Lung (tissue), 12 donors: ENCODE data around the gene PSMG3. TPM values are rescaled to one million over a fixed set of nuclear protein-coding genes. Genes with fewer than 3 reads are reported as not detected.
"Not testable (repeated sequence)": the region's sequence is repeated elsewhere in the genome, so short reads cannot be mapped to it uniquely, and the experiment has no call there.

Experiments
- ATAC-seq: fragments of 200-7000 bp; cut with Tn5 transposase; one replicate; pipeline ENCODE4 v1.9.1; 2020; ENCODE audit warnings: moderate number of reproducible peaks; ENCODE audit not compliant: insufficient read depth, low FRiP score
- DNase-seq, 3 donors: peaks; one replicate each; pipeline ENCODE4 v3.0.0-alpha.2; 2013 to 2017
- H3K27ac ChIP-seq, 2 donors: one replicate each; pipeline ENCODE4 v1.5.1; 2013; ENCODE audit warnings: mild to moderate bottlenecking in 2 of 2, moderate library complexity in 2 of 2, control low read depth in 1 of 2, inconsistent platforms in 1 of 2, low read depth in 1 of 2, low read length in 1 of 2
- H3K27me3 ChIP-seq, 3 donors: one replicate each; pipeline ENCODE4 v1.5.1; 2013; ENCODE audit warnings: low read length in 2 of 3; ENCODE audit not compliant: control insufficient read depth in 3 of 3, insufficient read depth in 3 of 3
- H3K36me3 ChIP-seq, 4 donors: one replicate each; pipeline ENCODE4 v1.5.1; 2013; ENCODE audit warnings: low read length in 4 of 4, mild to moderate bottlenecking in 1 of 4, moderate library complexity in 1 of 4; ENCODE audit not compliant: control insufficient read depth in 4 of 4, insufficient read depth in 4 of 4
- H3K4me1 ChIP-seq, 5 donors: one replicate each; pipeline ENCODE4 v1.5.1; 2013; ENCODE audit warnings: low read length in 5 of 5, mild to moderate bottlenecking in 2 of 5, moderate library complexity in 1 of 5; ENCODE audit not compliant: control insufficient read depth in 5 of 5, insufficient read depth in 5 of 5
- H3K4me3 ChIP-seq: one replicate; pipeline ENCODE4 v1.5.1; 2013; ENCODE audit warnings: mild to moderate bottlenecking, control low read depth, moderate library complexity
- H3K9ac ChIP-seq, 2 donors: one replicate each; pipeline ENCODE4 v1.5.1; 2013; ENCODE audit warnings: low read length in 2 of 2, control low read depth in 1 of 2; ENCODE audit not compliant: insufficient read depth in 1 of 2
- H3K9me3 ChIP-seq, 4 donors: one replicate each; pipeline ENCODE4 v1.5.1; 2013; ENCODE audit warnings: low read length in 3 of 4, mild to moderate bottlenecking in 1 of 4, moderate library complexity in 1 of 4; ENCODE audit not compliant: control insufficient read depth in 4 of 4, insufficient read depth in 3 of 4
- WGBS, 2 donors: extraction: QIAGEN DNeasy Blood & Tissue Kit; methylation state at CpG; one replicate each; pipeline ENCODE4 v1.1.7; 2013; 5-methylcytosine and 5-hydroxymethylcytosine counted together
- polyA plus RNA-seq, 2 donors: library from polyadenylated mRNA; stranded (reverse); fragments of 200-250 nt; gene quantifications; one replicate each; pipeline ENCODE4 v1.2.1, GENCODE V29; 2013
- total RNA-seq, 2 donors: library from RNA; depleted of rRNA in 1 of 2; stranded (reverse); fragments of >200 nt in 1 of 2; gene quantifications; one replicate each; pipeline ENCODE4 v1.2.1, GENCODE V29; 2014 to 2021
- TF ChIP-seq, protein P1 (sequence below): IDR thresholded peaks from 2 replicates; pipeline ENCODE4 v1.5.1; 2012; ENCODE audit warnings: mild to moderate bottlenecking; ENCODE audit errors: control extremely low read depth, extremely low read depth
- donor health status: control.
- donor health status: control.
- donor health status: Bipolar disorder and iron deficiency.
- donor health status: healthy.
- donor health status: DM: yes; HTN: yes; CAD: no.

The PSMG3 gene
- total and polyA plus RNA-seq, 4 donors: 10.7 to 86.7 (median 41.8) TPM

DNA sequence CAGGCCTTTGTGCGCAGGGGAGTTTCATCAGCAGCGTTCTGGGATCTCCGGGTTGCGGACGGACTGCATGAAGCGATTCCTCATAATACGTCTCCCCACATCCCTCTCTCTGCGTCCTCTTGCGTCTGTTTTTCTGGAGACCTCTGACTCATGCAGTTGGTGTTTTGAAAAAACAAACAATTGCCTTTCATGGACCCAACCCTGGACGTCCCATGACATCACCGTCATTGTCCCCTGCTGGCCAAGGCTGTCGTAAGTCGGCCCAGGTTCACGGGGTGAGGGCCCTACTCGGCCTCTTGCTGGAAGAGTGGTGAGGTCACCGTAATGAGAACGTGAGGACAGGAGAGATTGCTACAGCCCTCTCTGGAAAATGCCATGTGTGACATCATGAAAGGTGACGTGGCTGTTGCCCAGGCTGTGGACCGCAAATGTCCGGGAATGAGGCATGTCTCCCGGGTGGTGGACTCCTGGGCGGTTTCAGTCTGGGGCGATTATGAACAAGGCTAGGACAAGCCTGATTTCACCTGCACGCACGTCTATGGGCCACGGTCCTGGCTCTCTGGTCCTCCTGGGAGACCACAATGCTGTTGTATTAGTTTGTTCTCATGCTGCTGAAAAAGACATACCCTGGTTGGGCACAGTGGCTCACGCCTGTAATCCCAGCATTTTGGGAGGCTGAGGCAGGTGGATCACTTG, 49.1 kb downstream of the PSMG3 start:
- H3K36me3 ChIP-seq: no peaks in the 10 kb centered on the region
- H3K27me3 ChIP-seq: peaks cover 0 to 8% (median 0%) of the 10 kb centered on the region in 3 donors
- no peak overlapping the region for H3K27ac ChIP-seq
- no peak overlapping the region for H3K9ac ChIP-seq
- DNase-seq (no peak), ATAC-seq (no peak)
- 77 to 89% methylated on average over 27 of the region's 27 CpGs for WGBS, 2 donors
- H3K4me1 ChIP-seq: no peaks in the 10 kb centered on the region
- no peak overlapping the region for H3K4me3 ChIP-seq
- TF ChIP-seq, protein P1, sequence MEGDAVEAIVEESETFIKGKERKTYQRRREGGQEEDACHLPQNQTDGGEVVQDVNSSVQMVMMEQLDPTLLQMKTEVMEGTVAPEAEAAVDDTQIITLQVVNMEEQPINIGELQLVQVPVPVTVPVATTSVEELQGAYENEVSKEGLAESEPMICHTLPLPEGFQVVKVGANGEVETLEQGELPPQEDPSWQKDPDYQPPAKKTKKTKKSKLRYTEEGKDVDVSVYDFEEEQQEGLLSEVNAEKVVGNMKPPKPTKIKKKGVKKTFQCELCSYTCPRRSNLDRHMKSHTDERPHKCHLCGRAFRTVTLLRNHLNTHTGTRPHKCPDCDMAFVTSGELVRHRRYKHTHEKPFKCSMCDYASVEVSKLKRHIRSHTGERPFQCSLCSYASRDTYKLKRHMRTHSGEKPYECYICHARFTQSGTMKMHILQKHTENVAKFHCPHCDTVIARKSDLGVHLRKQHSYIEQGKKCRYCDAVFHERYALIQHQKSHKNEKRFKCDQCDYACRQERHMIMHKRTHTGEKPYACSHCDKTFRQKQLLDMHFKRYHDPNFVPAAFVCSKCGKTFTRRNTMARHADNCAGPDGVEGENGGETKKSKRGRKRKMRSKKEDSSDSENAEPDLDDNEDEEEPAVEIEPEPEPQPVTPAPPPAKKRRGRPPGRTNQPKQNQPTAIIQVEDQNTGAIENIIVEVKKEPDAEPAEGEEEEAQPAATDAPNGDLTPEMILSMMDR: no peak
- H3K9me3 ChIP-seq: peaks cover 0 to 6% (median 0%) of the 10 kb centered on the region in 4 donors

DNA sequence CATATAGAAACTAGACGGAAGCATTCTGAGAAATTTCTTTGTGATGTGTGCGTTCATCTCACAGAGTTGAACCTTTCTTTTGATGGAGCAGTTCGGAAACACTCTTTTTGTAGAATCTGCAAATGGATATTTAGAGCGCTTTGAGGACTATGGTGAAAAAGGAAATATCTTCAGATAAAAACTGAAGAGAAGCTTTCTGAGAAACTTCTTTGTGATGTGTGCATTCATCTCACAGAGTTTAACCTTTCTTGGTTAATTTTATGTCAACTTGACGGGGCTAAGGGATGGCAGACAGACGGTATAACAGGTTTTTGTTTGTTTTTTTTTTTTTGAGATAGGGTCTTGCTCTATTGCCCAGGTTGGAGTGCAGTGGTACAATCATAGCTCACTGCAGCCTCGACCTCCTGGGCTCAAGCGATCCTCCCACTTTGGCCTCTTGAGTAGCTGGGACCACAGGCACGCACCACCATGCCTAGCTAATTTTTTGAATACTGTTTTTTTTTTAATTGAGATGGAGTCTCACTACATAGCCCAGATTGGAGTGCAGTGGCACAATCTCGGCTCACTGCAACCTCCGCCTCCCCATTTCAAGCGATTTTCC, 50.4 kb downstream of the PSMG3 start:
- H3K27ac ChIP-seq, H3K36me3 ChIP-seq, H3K9me3 ChIP-seq, H3K4me3 ChIP-seq, H3K4me1 ChIP-seq, DNase-seq, ATAC-seq, H3K9ac ChIP-seq, H3K27me3 ChIP-seq: not testable (repeated sequence)
- 91 to 95% methylated on average over 12 of the region's 12 CpGs for WGBS, 2 donors

Other genes with a start within 250 kb of the PSMG3 start
- gene MICALL2, start 110.6 kb downstream of the PSMG3 start, total RNA-seq: 10 to 100 TPM; 19.0 to 70.6 TPM
- 10 to 100 TPM; 31.8 to 50.1 TPM for gene MICALL2, start 110.6 kb downstream of the PSMG3 start, polyA plus RNA-seq
- gene INTS1, start 65.6 kb downstream of the PSMG3 start, total RNA-seq: 100 to 1,000 TPM in 1 of 2 donors, 10 to 100 TPM in 1; 31.2 to 121 TPM
- 10 to 100 TPM; 45.8 to 46.2 TPM for gene INTS1, start 65.6 kb downstream of the PSMG3 start, polyA plus RNA-seq
- 10 to 100 TPM; 17.0 to 58.5 TPM for gene MAFK, start 39.3 kb downstream of the PSMG3 start, total RNA-seq
- 10 to 100 TPM; 54.7 to 76.7 TPM for gene MAFK, start 39.3 kb downstream of the PSMG3 start, polyA plus RNA-seq
- 10 to 100 TPM in 1 of 2 donors, 1 to 10 TPM in 1; 1.8 to 11.8 TPM for gene TMEM184A, start 13.8 kb downstream of the PSMG3 start, total RNA-seq
- gene TMEM184A, start 13.8 kb downstream of the PSMG3 start, polyA plus RNA-seq: 1 to 10 TPM; 6.8 to 9.9 TPM
- 1 to 10 TPM in 1 of 2 donors, under 1 TPM in 1; 0.89 to 1.1 TPM for gene ELFN1, start 100.2 kb upstream of the PSMG3 start, total RNA-seq
- 1 to 10 TPM in 1 of 2 donors, under 1 TPM in 1; 0.43 to 1.4 TPM for gene ELFN1, start 100.2 kb upstream of the PSMG3 start, polyA plus RNA-seq